Keratinocyte (primary cell): ENCODE data around the gene KLHL29. TPM values are rescaled to one million over a fixed set of nuclear protein-coding genes. Genes with fewer than 3 reads are reported as not detected.

Experiments used
- DNase-seq: peaks from one replicate; pipeline ENCODE4 v3.0.0-alpha.2; 2011; ENCODE audit warnings: low read depth, missing footprints, low spot score
- FAIRE-seq: peaks from 2 replicates; lab custom pipeline; 2011; peaks lifted over from hg19 to GRCh38; lab: Jason Lieb, UNC
- H2AFZ ChIP-seq: 2 replicates; pipeline ENCODE4 v1.6.0; 2012; ENCODE audit warnings: low read length, control low read depth, inconsistent platforms; ENCODE audit not compliant: control insufficient read depth
- H3K27ac ChIP-seq: 2 replicates; pipeline ENCODE4 v1.5.1; 2011; ENCODE audit warnings: low read length; ENCODE audit not compliant: control insufficient read depth, insufficient read depth
- H3K27me3 ChIP-seq: 3 replicates; pipeline ENCODE4 v1.6.0; 2011; ENCODE audit warnings: low read length; ENCODE audit not compliant: control insufficient read depth, insufficient read depth; ENCODE audit errors: extremely low read depth
- H3K36me3 ChIP-seq, 2 experiments: 2 replicates in 1 of 2; 3 replicates in 1 of 2; pipeline ENCODE4 v1.5.1; 2011; ENCODE audit warnings: low read length in 2 of 2, mild to moderate bottlenecking in 1 of 2; ENCODE audit not compliant: control insufficient read depth in 2 of 2, insufficient read depth in 2 of 2; ENCODE audit errors: extremely low read depth in 1 of 2
- H3K4me1 ChIP-seq: 3 replicates; pipeline ENCODE4 v1.5.1; 2011; ENCODE audit warnings: low read length; ENCODE audit not compliant: control insufficient read depth, insufficient read depth; ENCODE audit errors: extremely low read depth
- H3K4me2 ChIP-seq: 3 replicates; pipeline ENCODE4 v1.6.0; 2011; ENCODE audit warnings: low read depth, low read length; ENCODE audit not compliant: control insufficient read depth, insufficient read depth; ENCODE audit errors: extremely low read depth
- H3K4me3 ChIP-seq, 3 experiments: fragments of 200-600 bp in 1 of 3; sonication (generic) in 1 of 3; 2 replicates in 2 of 3; 3 replicates in 1 of 3; pipeline ENCODE4 v1.5.1; 2011 to 2016; ENCODE audit warnings: low read length in 3 of 3, mild to moderate bottlenecking in 3 of 3, control low read depth in 2 of 3, inconsistent platforms in 1 of 3, low read depth in 1 of 3, mixed read lengths in 1 of 3, mixed run types in 1 of 3, moderate library complexity in 1 of 3; ENCODE audit not compliant: control insufficient read depth in 2 of 3, insufficient read depth in 2 of 3; ENCODE audit errors: extremely low read depth in 1 of 3
- H3K79me2 ChIP-seq: 2 replicates; pipeline ENCODE4 v1.6.0; 2012; ENCODE audit warnings: low read length; ENCODE audit not compliant: control insufficient read depth, insufficient read depth
- H3K9ac ChIP-seq: 3 replicates; pipeline ENCODE4 v1.6.0; 2011; ENCODE audit warnings: low read length; ENCODE audit not compliant: control insufficient read depth, insufficient read depth; ENCODE audit errors: extremely low read depth
- H3K9me1 ChIP-seq: 3 replicates; pipeline ENCODE4 v1.6.0; 2011; ENCODE audit warnings: low read length; ENCODE audit not compliant: control insufficient read depth, insufficient read depth; ENCODE audit errors: extremely low read depth
- H3K9me3 ChIP-seq: 2 replicates; pipeline ENCODE4 v1.5.1; 2012; ENCODE audit warnings: low read depth, low read length; ENCODE audit not compliant: control insufficient read depth
- H4K20me1 ChIP-seq: 3 replicates; pipeline ENCODE4 v1.6.0; 2011; ENCODE audit warnings: low read length; ENCODE audit not compliant: control insufficient read depth, insufficient read depth; ENCODE audit errors: extremely low read depth
- CTCF ChIP-seq, 3 experiments: IDR thresholded peaks in 1 of 3; conservative IDR thresholded peaks in 1 of 3; optimal IDR thresholded peaks in 1 of 3; 2 replicates in 2 of 3; 3 replicates in 1 of 3; pipeline versions ENCODE3 to v1.5.1; 2011; ENCODE audit warnings: low read length in 3 of 3, mild to moderate bottlenecking in 3 of 3, moderate library complexity in 2 of 3, control low read depth in 1 of 3, inconsistent platforms in 1 of 3; ENCODE audit not compliant: insufficient read depth in 2 of 3; ENCODE audit errors: extremely low read depth in 1 of 3
- EZH2 ChIP-seq: IDR thresholded peaks from one replicate; pipeline ENCODE4 v1.6.1; 2012; ENCODE audit warnings: inconsistent platforms, mild to moderate bottlenecking, low read length, moderate library complexity
- dilution Hi-C: fragments of 300-500 bp; cut with MboI; formaldehyde crosslinking; loops from one replicate; pipeline ENCODE4 v1.7.0; 2020; ENCODE audit warnings: low sequenced_read_pairs; ENCODE audit not compliant: extremely low pct_ligation_motif_present
- polyA plus RNA-seq, 5 experiments: library from polyadenylated mRNA; depleted of rRNA in 3 of 5; stranded (reverse) in 3 of 5; stranded (forward) in 1 of 5; unstranded in 1 of 5; fragments of >200 nt; gene quantifications; 1 replicate in 1 of 5; 2 replicates in 3 of 5; 3 replicates in 1 of 5; pipeline versions ENCODE4 v1.2.1 to v1.2.3, GENCODE V29; 2011 to 2012; ENCODE audit warnings: missing spikeins in 2 of 5, low read depth in 1 of 5, low replicate concordance in 1 of 5

Gene KLHL29
- polyA plus RNA-seq, 1 donor (not counting 4 experiments of a cell fraction or from before 2014, with no cell fraction given), result 4.7 TPM

DNA sequence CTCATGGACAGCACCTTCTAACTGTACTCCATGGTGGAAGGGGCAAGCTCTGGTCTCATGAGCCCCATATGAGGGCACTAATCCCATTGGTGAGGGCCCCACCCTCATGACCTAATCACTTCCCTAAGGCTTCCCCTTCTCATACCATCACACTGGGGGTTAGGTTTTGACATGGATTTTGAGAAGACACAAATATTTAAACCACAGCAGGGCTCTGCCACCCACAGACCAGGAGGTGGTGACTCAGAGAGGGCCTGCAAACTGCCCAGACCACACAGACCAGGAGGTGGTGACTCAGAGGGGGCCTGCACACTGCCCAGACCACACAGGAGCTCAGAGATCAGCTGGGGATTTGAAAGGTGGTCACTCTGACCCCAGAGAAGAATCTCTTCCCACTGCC lies 222.0 kb downstream of the KLHL29 start:
- H3K4me1 ChIP-seq, result no peaks in the 10 kb centered on the region
- DNase-seq (no peak), FAIRE-seq (no peak)
- no peak overlapping the region for H2AFZ ChIP-seq
- H3K27me3 ChIP-seq, result no peaks in the 10 kb centered on the region
- H3K4me3 ChIP-seq, result no peak overlapping the region
- H3K4me2 ChIP-seq, result no peak overlapping the region
- H4K20me1 ChIP-seq, result no peaks in the 10 kb centered on the region
- no peaks in the 10 kb centered on the region for H3K9me1 ChIP-seq
- H3K9ac ChIP-seq, result no peak overlapping the region
- H3K36me3 ChIP-seq, result no peaks in the 10 kb centered on the region
- H3K27ac ChIP-seq, result no peak overlapping the region
- H3K79me2 ChIP-seq, result no peaks in the 10 kb centered on the region
- peaks cover 4% of the 10 kb centered on the region for H3K9me3 ChIP-seq
- TF ChIP-seq CTCF (optimal IDR thresholded peaks at IDR 0.05 in 1 of 3, IDR thresholded peaks at IDR 0.05 in 1 of 3, conservative IDR thresholded peaks at IDR 0.05 in 1 of 3; ENCODE audit: extremely low read depth in 1 of 3, insufficient read depth in 2 of 3, low read length in 3 of 3) (no peak), EZH2 (no peak)
- dilution Hi-C loops, result no loop called here

DNA sequence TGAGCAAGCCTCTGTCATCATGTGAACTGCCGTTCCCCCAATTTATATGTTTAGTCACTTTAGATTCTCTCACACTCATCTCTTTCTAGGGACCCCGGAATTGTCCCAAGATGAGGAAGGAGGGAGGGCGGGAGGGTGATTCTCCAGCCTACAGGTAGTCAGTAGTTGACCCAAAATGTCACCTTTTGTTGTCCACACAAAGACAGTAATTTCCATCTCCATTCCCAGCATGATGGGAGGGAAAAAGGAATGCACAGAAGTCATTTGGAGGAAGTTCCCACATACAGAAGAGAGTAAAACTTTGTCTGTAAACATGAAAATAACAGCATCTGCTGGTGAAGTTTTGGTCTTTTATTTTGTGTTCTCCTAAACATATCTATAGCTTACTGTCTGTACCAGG lies 222.9 kb downstream of the KLHL29 start:
- dilution Hi-C loops, result no loop called here

More for the DNA sequence above, 222.9 kb downstream of the KLHL29 start:
- Histone ChIP-seq H3K27me3 (no peaks in the 10 kb centered on the region), H3K4me2 (no peak overlapping the region), H2AFZ (no peak overlapping the region), H3K27ac (no peak overlapping the region), H3K79me2 (no peaks in the 10 kb centered on the region), H3K9me3 (peaks cover 4% of the 10 kb centered on the region), H3K9me1 (no peaks in the 10 kb centered on the region), H3K9ac (no peak overlapping the region), H3K36me3 (no peaks in the 10 kb centered on the region), H3K4me3 (no peak overlapping the region), H3K4me1 (no peaks in the 10 kb centered on the region), H4K20me1 (no peaks in the 10 kb centered on the region)
- FAIRE-seq (no peak), DNase-seq (no peak)
- TF ChIP-seq CTCF (optimal IDR thresholded peaks at IDR 0.05 in 1 of 3, IDR thresholded peaks at IDR 0.05 in 1 of 3, conservative IDR thresholded peaks at IDR 0.05 in 1 of 3; ENCODE audit: extremely low read depth in 1 of 3, insufficient read depth in 2 of 3, low read length in 3 of 3) (no peak), EZH2 (no peak)
